ENCODE results near the gene APIP.

The APIP gene, protein sequence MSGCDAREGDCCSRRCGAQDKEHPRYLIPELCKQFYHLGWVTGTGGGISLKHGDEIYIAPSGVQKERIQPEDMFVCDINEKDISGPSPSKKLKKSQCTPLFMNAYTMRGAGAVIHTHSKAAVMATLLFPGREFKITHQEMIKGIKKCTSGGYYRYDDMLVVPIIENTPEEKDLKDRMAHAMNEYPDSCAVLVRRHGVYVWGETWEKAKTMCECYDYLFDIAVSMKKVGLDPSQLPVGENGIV

DNA sequence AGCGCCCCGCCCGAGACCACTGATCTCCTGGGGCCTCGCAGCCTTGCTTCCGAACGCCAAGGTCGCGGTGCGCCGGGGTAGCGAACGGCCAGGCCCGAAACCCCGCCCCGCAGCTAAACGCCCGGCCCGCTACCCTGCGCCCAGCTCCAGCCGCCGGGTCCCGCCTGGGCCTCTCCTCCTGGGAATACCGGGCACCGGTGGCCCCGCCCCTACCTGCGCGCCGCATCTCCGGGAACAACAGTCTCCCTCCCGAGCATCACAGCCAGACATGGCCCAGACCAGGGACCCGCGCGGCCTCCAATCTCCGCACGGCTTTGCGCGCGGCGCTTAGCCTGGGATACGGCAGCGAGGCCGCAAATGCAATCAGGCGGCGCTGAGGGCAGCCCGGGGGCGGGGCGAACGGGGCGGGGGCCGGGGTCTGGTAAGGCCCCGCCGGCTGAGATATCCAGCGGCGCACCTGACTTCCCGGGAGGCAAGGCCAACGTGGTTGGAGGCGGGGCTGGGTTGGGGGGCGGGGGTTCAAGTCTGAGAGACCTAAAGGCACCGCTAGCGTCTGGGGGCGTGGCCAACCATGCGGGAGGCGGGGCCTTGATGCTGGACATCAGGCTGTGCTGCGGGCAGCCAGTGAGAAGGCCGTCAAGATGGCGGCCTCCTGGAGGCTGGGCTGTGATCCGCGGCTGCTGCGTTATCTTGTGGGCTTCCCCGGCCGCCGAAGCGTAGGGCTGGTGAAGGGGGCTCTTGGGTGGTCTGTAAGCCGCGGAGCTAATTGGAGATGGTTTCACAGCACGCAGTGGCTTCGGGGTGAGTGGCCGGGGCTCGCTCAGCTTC is at the start of gene APIP, which contains the start of gene PDHX:
Gene APIP (minus strand): TSS at position 365 of the 828 bp plus-strand sequence. CDS start 95 bp downstream, at position 270.
Gene PDHX (plus strand): TSS at position 604 of the 828 bp plus-strand sequence. CDS start 38 bp downstream, at position 642.
- ATAC-seq: peak; percentile 96
- Mint-ChIP-seq H3K4me1 (peaks cover 52% of the 10 kb centered on the region), H3K27me3 (no peaks in the 10 kb centered on the region), H3K27ac (peak within 1 kb of the TSS; percentile 98), H3K4me3 (peak within 1 kb of the TSS; percentile 99), H3K9me3 (no peaks in the 10 kb centered on the region), H3K36me3 (peaks cover 13% of the 10 kb centered on the region)

DNA sequence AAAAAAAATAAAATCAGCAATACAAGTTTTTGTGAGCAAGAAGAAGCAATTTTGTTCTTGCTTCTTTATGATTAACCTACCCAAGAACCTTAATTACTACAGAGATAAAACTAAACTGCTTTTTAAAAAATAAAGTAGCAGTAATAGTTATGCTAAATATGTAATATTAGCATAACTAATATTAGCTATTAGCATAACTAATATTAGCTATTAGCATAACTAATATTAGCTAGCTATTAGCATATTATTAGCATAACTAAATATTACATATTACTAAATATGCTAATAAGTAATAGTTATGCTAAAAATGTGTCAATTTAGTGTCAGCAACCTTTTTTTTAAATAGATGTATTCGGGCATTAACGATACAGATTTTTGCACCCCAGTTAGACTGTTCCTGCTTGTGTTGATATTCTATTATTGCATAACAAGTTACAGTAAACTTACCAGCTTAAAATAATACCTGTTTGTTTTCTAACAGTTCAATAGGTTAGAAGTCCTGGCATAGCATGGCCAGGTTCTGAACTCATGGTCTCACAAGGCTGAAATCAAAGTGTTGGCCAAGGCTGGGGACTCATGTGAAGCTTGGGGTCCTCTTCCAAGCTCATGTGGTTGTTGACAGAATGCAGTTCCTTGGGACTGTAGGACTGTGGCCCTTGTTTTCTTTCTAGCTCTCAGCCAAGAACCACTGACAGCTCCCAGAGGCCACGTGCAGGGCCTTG is 48.6 kb upstream of the APIP start:
- Mint-ChIP-seq H3K4me1 (no peaks in the 10 kb centered on the region), H3K27me3 (no peaks in the 10 kb centered on the region), H3K4me3 (no peak overlapping the region), H3K27ac (no peak overlapping the region), H3K36me3 (peaks cover 45% of the 10 kb centered on the region), H3K9me3 (no peaks in the 10 kb centered on the region)
- no peak for ATAC-seq

GRCh38 chr11:34963351-34963750 is 47.2 kb upstream of the APIP start:
- Mint-ChIP-seq H3K4me3 (no peak overlapping the region), H3K27me3 (no peaks in the 10 kb centered on the region), H3K4me1 (peaks cover 7% of the 10 kb centered on the region), H3K9me3 (no peaks in the 10 kb centered on the region), H3K27ac (no peak overlapping the region), H3K36me3 (peaks cover 48% of the 10 kb centered on the region)
- no peak for ATAC-seq

DNA sequence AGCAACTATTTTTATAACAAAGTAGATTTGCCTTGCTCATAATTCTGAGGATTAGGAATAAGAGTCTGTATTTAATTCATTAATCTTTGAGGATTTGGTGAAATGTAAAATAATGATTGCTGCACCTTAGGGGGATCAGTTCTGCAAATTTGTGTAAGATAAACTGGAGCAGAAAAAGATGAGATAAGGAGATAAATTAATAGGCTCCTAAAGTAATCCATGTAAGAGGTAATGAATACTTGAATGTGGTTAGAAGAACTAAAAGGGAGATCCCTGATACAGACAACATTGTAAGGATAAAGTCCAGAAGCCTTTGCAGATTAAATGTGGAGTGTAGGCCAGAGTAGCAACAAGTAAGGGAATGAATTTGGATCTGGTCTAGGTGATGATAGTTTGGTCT is 45.9 kb upstream of the APIP start:
- Mint-ChIP-seq H3K36me3 (peaks cover 41% of the 10 kb centered on the region), H3K9me3 (no peaks in the 10 kb centered on the region), H3K27me3 (no peaks in the 10 kb centered on the region), H3K27ac (no peak overlapping the region), H3K4me1 (peaks cover 7% of the 10 kb centered on the region), H3K4me3 (no peak overlapping the region)
- no peak for ATAC-seq

- Mint-ChIP-seq H3K27me3 (no peaks in the 10 kb centered on the region), H3K4me3 (no peak overlapping the region), H3K27ac (no peak overlapping the region), H3K9me3 (no peaks in the 10 kb centered on the region), H3K36me3 (peaks cover 34% of the 10 kb centered on the region), H3K4me1 (peaks cover 7% of the 10 kb centered on the region)
- ATAC-seq: no peak
Observed at GRCh38 chr11:34960277-34960676, 44.1 kb upstream of the APIP start.

DNA sequence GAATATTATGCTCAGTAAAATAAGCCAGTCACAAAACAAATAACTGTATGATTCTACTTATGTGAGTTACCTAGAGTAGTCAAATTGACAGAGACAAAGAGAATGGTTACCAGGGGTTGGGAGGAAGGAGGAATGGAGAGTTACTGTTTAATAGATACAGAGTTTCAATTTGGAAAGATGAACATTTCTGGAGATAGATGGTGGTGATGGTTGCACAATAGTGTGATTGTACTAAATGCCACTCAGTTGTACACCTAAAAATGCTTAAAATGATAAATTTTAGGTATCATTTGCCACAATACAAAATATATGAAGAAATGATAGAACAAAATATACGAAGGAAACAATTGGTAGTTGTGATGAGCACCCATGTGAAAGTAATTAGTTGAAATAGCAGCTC is 43.6 kb upstream of the APIP start:
- Mint-ChIP-seq H3K4me3 (no peak overlapping the region), H3K4me1 (peaks cover 7% of the 10 kb centered on the region)

DNA sequence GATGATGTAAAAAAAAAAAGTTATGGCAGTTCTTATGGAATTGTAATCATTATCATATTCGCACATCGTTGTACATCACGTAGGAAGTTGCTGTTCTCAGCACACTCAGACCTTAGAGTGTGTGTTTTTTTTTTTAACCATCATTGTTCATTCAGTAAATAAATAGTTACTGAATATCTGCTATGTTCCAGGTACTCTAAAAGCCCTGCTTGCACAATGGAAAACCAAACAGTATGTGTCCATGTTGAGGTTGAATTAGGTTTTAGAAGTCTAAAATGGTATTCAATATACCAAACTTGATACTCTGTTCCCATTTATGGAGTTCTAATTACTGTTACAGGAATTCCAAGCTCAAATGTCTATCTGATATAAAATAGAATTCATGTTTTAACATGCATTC is 41.4 kb upstream of the APIP start:
- H3K27me3 Mint-ChIP-seq: no peaks in the 10 kb centered on the region
- no peak for ATAC-seq
- H3K4me3 Mint-ChIP-seq: no peak overlapping the region
- H3K9me3 Mint-ChIP-seq: no peaks in the 10 kb centered on the region
- peaks cover 7% of the 10 kb centered on the region for H3K4me1 Mint-ChIP-seq
- H3K36me3 Mint-ChIP-seq: peaks cover 32% of the 10 kb centered on the region
- H3K27ac Mint-ChIP-seq: no peak overlapping the region

More for the DNA sequence above, 43.6 kb upstream of the APIP start:
- no peak for ATAC-seq
- peaks cover 32% of the 10 kb centered on the region for H3K36me3 Mint-ChIP-seq
- H3K27ac Mint-ChIP-seq: no peak overlapping the region
- H3K9me3 Mint-ChIP-seq: no peaks in the 10 kb centered on the region
- H3K27me3 Mint-ChIP-seq: no peaks in the 10 kb centered on the region

GRCh38 chr11:34957206-34957605 is 41.0 kb upstream of the APIP start:
- peaks cover 7% of the 10 kb centered on the region for H3K4me1 Mint-ChIP-seq
- peaks cover 28% of the 10 kb centered on the region for H3K36me3 Mint-ChIP-seq
- no peak overlapping the region for H3K4me3 Mint-ChIP-seq
- H3K27me3 Mint-ChIP-seq: no peaks in the 10 kb centered on the region
- no peak overlapping the region for H3K27ac Mint-ChIP-seq
- no peaks in the 10 kb centered on the region for H3K9me3 Mint-ChIP-seq
- ATAC-seq: no peak

DNA sequence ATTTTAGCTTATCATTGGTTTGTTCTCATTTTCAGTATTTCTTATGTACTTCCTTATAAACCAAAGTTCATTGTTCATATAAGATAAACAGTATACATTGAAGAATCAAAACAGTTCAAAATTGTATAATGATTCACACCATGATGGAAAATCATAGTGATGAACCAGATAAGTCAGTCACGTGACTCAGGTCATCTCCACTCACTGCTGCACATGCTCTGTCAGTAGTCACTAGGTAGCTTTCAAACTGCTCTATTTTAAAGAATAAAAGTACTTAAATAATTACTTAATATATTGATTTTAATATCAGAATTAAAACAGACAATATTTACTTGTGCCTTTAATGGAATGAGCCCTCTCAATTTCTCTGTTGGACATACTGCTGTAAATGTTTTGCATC is 37.8 kb upstream of the APIP start:
- Mint-ChIP-seq H3K27ac (no peak overlapping the region), H3K4me1 (no peaks in the 10 kb centered on the region), H3K9me3 (no peaks in the 10 kb centered on the region), H3K27me3 (no peaks in the 10 kb centered on the region), H3K36me3 (peaks cover 17% of the 10 kb centered on the region), H3K4me3 (no peak overlapping the region)
- ATAC-seq: no peak

- Mint-ChIP-seq H3K4me3 (no peak overlapping the region), H3K9me3 (peaks cover 3% of the 10 kb centered on the region), H3K27ac (no peak overlapping the region), H3K27me3 (no peaks in the 10 kb centered on the region), H3K4me1 (peaks cover 9% of the 10 kb centered on the region), H3K36me3 (peaks cover 43% of the 10 kb centered on the region)
- ATAC-seq: no peak
Observed at GRCh38 chr11:34948696-34949095, 32.5 kb upstream of the APIP start.

GRCh38 chr11:34944692-34945091 is 28.5 kb upstream of the APIP start:
- no peak for ATAC-seq
- Mint-ChIP-seq H3K9me3 (peaks cover 3% of the 10 kb centered on the region), H3K36me3 (peaks cover 54% of the 10 kb centered on the region), H3K27me3 (no peaks in the 10 kb centered on the region), H3K27ac (no peak overlapping the region), H3K4me1 (peaks cover 20% of the 10 kb centered on the region), H3K4me3 (no peak overlapping the region)

- no peak for ATAC-seq
- peaks cover 27% of the 10 kb centered on the region for H3K4me1 Mint-ChIP-seq
- H3K4me3 Mint-ChIP-seq: no peak overlapping the region
- H3K27me3 Mint-ChIP-seq: no peaks in the 10 kb centered on the region
- peaks cover 51% of the 10 kb centered on the region for H3K36me3 Mint-ChIP-seq
- peaks cover 3% of the 10 kb centered on the region for H3K9me3 Mint-ChIP-seq
- H3K27ac Mint-ChIP-seq: no peak overlapping the region
Observed at GRCh38 chr11:34941688-34942087, 25.5 kb upstream of the APIP start.

DNA sequence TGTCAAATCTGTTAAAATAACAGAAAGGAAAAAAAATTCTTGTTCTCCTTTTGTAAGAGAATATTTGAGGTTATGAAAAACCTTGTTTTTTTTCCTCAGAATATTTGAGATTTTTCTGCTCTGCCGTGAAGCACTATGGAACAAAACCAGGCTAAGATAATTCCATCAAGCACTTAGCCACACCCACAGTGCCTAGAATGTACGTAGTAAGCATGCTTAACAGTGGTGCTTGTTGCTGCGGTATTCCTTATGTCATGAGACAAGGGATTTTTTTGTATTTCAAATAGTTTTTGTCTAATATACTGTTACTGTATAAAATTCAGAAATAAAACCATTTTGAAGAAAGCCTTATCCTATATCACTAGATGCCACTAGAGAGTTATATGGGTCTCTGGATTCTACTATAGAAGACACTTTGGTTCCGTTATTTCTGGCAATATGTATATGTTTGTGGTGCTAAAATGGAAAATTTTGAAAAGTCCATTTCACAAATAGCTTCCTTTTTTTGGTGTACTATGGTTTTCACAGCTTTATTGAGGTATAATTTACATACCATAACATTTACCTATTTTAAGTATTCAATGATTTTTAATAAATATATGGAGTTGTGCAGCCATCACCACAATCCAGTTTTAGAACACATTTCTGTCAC is 24.0 kb upstream of the APIP start:
- no peak for ATAC-seq
- H3K4me1 Mint-ChIP-seq: peaks cover 29% of the 10 kb centered on the region
- no peak overlapping the region for H3K27ac Mint-ChIP-seq
- H3K36me3 Mint-ChIP-seq: peaks cover 48% of the 10 kb centered on the region
- H3K4me3 Mint-ChIP-seq: no peak overlapping the region
- H3K9me3 Mint-ChIP-seq: peaks cover 3% of the 10 kb centered on the region
- no peaks in the 10 kb centered on the region for H3K27me3 Mint-ChIP-seq

DNA sequence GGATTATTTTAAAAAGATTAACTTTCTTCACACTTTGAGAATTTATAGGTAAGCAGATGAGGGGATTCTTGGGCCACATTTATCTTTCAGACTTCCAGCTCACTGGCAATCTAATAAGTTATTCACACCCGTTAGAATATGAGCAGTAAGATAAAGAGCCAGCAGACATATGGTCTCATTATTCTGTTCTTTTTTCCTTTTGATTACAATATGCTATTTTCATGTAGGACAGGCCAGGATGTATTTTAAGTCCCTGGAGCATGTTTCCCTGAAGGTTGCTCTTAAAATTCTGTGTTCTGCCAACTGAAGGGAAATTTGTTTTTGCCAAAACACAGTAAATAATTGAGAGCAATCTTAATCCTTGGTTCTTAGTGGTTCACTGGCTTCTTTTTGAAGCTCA is 22.4 kb upstream of the APIP start:
- no peaks in the 10 kb centered on the region for H3K9me3 Mint-ChIP-seq

More for the DNA sequence above, 22.4 kb upstream of the APIP start:
- Mint-ChIP-seq H3K36me3 (peaks cover 42% of the 10 kb centered on the region), H3K4me3 (no peak overlapping the region), H3K27ac (no peak overlapping the region), H3K27me3 (no peaks in the 10 kb centered on the region), H3K4me1 (peaks cover 29% of the 10 kb centered on the region)
- ATAC-seq: no peak
